Astrocyte (in vitro differentiated cells and primary cell): ENCODE results near the gene MTX1. TPM values are rescaled to one million over a fixed set of nuclear protein-coding genes. Genes with fewer than 3 reads are reported as not detected.
"Not testable (repeated sequence)": the region's sequence is repeated elsewhere in the genome, so short reads cannot be mapped to it uniquely, and the experiment has no call there.

Source experiments
- DNase-seq: peaks from one replicate; pipeline ENCODE4 v3.0.0-alpha.2; 2010; ENCODE audit warnings: low read depth
- FAIRE-seq: peaks from 2 replicates; lab custom pipeline; 2011; peaks lifted over from hg19 to GRCh38; lab: Jason Lieb, UNC
- H2AFZ ChIP-seq: 2 replicates; pipeline ENCODE4 v1.6.0; 2012; ENCODE audit warnings: low read depth, low read length, inconsistent platforms
- H3K27ac ChIP-seq: 2 replicates; pipeline ENCODE4 v1.5.1; 2011; ENCODE audit warnings: low read depth, low read length, inconsistent platforms
- H3K27me3 ChIP-seq: 2 replicates; pipeline ENCODE4 v1.6.0; 2011; ENCODE audit warnings: low read length, inconsistent platforms; ENCODE audit not compliant: insufficient read depth
- H3K36me3 ChIP-seq: 2 replicates; pipeline ENCODE4 v1.5.1; 2011; ENCODE audit warnings: low read length, inconsistent platforms; ENCODE audit not compliant: insufficient read depth
- H3K4me1 ChIP-seq: 2 replicates; pipeline ENCODE4 v1.5.1; 2011; ENCODE audit warnings: low read length, inconsistent platforms; ENCODE audit not compliant: insufficient read depth
- H3K4me2 ChIP-seq: 2 replicates; pipeline ENCODE4 v1.6.0; 2012; ENCODE audit warnings: low read length, inconsistent platforms
- H3K4me3 ChIP-seq: 2 replicates; pipeline ENCODE4 v1.5.1; 2011; ENCODE audit warnings: low read depth, mild to moderate bottlenecking, low read length, inconsistent platforms; ENCODE audit not compliant: insufficient read depth
- H3K79me2 ChIP-seq: 2 replicates; pipeline ENCODE4 v1.6.0; 2012; ENCODE audit warnings: mild to moderate bottlenecking, low read length, inconsistent platforms; ENCODE audit not compliant: insufficient read depth
- H3K9ac ChIP-seq: 2 replicates; pipeline ENCODE4 v1.6.0; 2012; ENCODE audit warnings: mild to moderate bottlenecking, low read length, inconsistent platforms
- H3K9me3 ChIP-seq: 2 replicates; pipeline ENCODE4 v1.5.1; 2012; ENCODE audit warnings: low read depth, mild to moderate bottlenecking, low read length, inconsistent platforms; ENCODE audit not compliant: insufficient read depth
- H4K20me1 ChIP-seq: 2 replicates; pipeline ENCODE4 v1.6.0; 2012; ENCODE audit warnings: low read length, inconsistent platforms; ENCODE audit not compliant: insufficient read depth
- H3K27ac Mint-ChIP-seq: one replicate; pipeline ENCODE4 v1.8.0; 2021; ENCODE audit warnings: mild to moderate bottlenecking, mixed read lengths; ENCODE audit not compliant: unreplicated experiment
- H3K27me3 Mint-ChIP-seq: one replicate; pipeline ENCODE4 v1.8.0; 2021; ENCODE audit warnings: low read depth, mixed read lengths; ENCODE audit not compliant: unreplicated experiment
- H3K36me3 Mint-ChIP-seq: one replicate; pipeline ENCODE4 v1.8.0; 2021; ENCODE audit warnings: low read depth, mixed read lengths; ENCODE audit not compliant: unreplicated experiment
- H3K4me1 Mint-ChIP-seq: one replicate; pipeline ENCODE4 v1.8.0; 2021; ENCODE audit warnings: low read depth, mixed read lengths; ENCODE audit not compliant: unreplicated experiment
- H3K4me3 Mint-ChIP-seq: one replicate; pipeline ENCODE4 v1.8.0; 2021; ENCODE audit warnings: mild to moderate bottlenecking, moderate library complexity, mixed read lengths; ENCODE audit not compliant: unreplicated experiment
- H3K9me3 Mint-ChIP-seq: one replicate; pipeline ENCODE4 v1.8.0; 2021; ENCODE audit warnings: mild to moderate bottlenecking, mixed read lengths; ENCODE audit not compliant: unreplicated experiment
- EZH2 ChIP-seq: IDR thresholded peaks from 2 replicates; pipeline ENCODE4 v1.6.1; 2012; ENCODE audit warnings: mild to moderate bottlenecking, low read length, inconsistent platforms; ENCODE audit not compliant: insufficient read depth
- total RNA-seq: library from RNA; stranded (reverse); gene quantifications from 2 replicates; pipeline ENCODE4 v1.2.1, GENCODE V29; 2021
- TF ChIP-seq, protein P1 (sequence below): IDR thresholded peaks from 2 replicates; pipeline ENCODE4 v1.5.1; 2011; ENCODE audit warnings: low read depth, mild to moderate bottlenecking, inconsistent platforms, low read length, moderate library complexity; ENCODE audit not compliant: insufficient read depth

The MTX1 gene
- total RNA-seq, 1 donor from 2014 or later = 41.8 TPM

- no peaks in the 10 kb centered on the region for H3K27me3 Mint-ChIP-seq
- Histone ChIP-seq H3K9ac (no peak overlapping the region), H3K27ac (no peak overlapping the region), H3K4me1 (peaks cover 25% of the 10 kb centered on the region), H3K27me3 (no peaks in the 10 kb centered on the region), H3K4me2 (no peak overlapping the region), H2AFZ (no peak overlapping the region), H3K36me3 (no peaks in the 10 kb centered on the region), H3K79me2 (peaks cover 19% of the 10 kb centered on the region), H3K4me3 (no peak overlapping the region), H4K20me1 (no peaks in the 10 kb centered on the region), H3K9me3 (no peaks in the 10 kb centered on the region)
- no peaks in the 10 kb centered on the region for H3K36me3 Mint-ChIP-seq
- H3K27ac Mint-ChIP-seq = peak overlapping the region; percentile 58
- DNase-seq = no peak
- TF ChIP-seq, protein P1, sequence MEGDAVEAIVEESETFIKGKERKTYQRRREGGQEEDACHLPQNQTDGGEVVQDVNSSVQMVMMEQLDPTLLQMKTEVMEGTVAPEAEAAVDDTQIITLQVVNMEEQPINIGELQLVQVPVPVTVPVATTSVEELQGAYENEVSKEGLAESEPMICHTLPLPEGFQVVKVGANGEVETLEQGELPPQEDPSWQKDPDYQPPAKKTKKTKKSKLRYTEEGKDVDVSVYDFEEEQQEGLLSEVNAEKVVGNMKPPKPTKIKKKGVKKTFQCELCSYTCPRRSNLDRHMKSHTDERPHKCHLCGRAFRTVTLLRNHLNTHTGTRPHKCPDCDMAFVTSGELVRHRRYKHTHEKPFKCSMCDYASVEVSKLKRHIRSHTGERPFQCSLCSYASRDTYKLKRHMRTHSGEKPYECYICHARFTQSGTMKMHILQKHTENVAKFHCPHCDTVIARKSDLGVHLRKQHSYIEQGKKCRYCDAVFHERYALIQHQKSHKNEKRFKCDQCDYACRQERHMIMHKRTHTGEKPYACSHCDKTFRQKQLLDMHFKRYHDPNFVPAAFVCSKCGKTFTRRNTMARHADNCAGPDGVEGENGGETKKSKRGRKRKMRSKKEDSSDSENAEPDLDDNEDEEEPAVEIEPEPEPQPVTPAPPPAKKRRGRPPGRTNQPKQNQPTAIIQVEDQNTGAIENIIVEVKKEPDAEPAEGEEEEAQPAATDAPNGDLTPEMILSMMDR = no peak
- TF ChIP-seq EZH2 = no peak
- H3K9me3 Mint-ChIP-seq = no peaks in the 10 kb centered on the region
- H3K4me1 Mint-ChIP-seq = peaks cover 23% of the 10 kb centered on the region
- H3K4me3 Mint-ChIP-seq = peak overlapping the region; percentile 50
- FAIRE-seq = no peak
These were observed 14.6 kb downstream of the MTX1 start for GRCh38 chr1:155223047-155223446.

GRCh38 chr1:155225404-155225759 lies 16.9 kb downstream of the MTX1 start:
- H3K27me3 ChIP-seq, FAIRE-seq, DNase-seq, H2AFZ ChIP-seq, H3K9me3 Mint-ChIP-seq, H3K36me3 Mint-ChIP-seq, H3K4me3 ChIP-seq, H4K20me1 ChIP-seq, H3K36me3 ChIP-seq, H3K9me3 ChIP-seq, H3K27me3 Mint-ChIP-seq: not testable (repeated sequence)
- peak overlapping the region; percentile 95 for H3K4me2 ChIP-seq
- Mint-ChIP-seq H3K4me3 (peak overlapping the region; percentile 89), H3K4me1 (peaks cover 26% of the 10 kb centered on the region), H3K27ac (peak overlapping the region; percentile 97)
- H3K4me1 ChIP-seq = peaks cover 25% of the 10 kb centered on the region
- peak overlapping the region; percentile 32 for H3K9ac ChIP-seq
- peak overlapping the region; percentile 60 for H3K27ac ChIP-seq
- H3K79me2 ChIP-seq = peaks cover 19% of the 10 kb centered on the region

DNA sequence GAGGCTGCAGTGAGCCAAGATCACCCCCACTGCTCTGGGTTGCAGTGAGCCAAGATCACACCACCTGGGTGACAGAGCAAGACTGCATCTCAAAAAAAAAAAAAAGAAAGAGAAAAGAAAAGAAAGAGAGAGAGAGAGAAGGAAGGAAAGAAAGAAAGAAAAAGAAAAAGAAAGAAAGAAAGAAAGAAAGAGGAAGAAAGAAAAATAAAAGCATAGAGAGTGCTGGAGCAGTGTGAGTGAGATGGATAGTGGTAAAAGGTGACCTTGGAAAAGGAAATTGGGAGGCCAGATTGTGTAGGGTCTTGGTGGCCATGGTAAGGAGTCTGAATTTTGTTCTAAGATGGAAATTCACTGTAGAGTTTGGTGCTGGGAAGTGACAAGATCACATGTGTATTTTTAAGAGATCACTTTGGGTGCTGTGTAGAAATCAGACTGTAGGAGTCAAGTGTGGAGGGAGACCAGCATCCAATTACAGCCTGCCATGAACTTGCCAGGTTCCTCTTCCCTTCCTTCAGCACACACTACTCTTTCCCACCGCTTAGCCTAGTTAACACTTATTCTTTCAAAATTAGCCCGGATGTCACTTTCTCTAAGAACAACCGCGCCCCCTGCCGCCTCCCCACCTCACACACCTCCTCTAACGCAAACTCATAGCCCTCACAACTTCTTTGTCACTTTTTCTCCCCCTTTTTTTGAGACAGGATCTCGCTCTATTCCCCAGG lies 17.9 kb downstream of the MTX1 start:
- Histone ChIP-seq H3K27ac (peak overlapping the region; percentile 84), H2AFZ (peak overlapping the region; percentile 62), H3K79me2 (peaks cover 19% of the 10 kb centered on the region), H4K20me1 (no peaks in the 10 kb centered on the region), H3K9me3 (no peaks in the 10 kb centered on the region), H3K36me3 (no peaks in the 10 kb centered on the region), H3K4me3 (peak overlapping the region; percentile 84), H3K4me1 (peaks cover 29% of the 10 kb centered on the region), H3K27me3 (no peaks in the 10 kb centered on the region), H3K4me2 (peak overlapping the region; percentile 95), H3K9ac (peak overlapping the region; percentile 92)
- no peaks in the 10 kb centered on the region for H3K27me3 Mint-ChIP-seq
- peaks cover 26% of the 10 kb centered on the region for H3K4me1 Mint-ChIP-seq
- FAIRE-seq (no peak), DNase-seq (peak; percentile 74)
- H3K27ac Mint-ChIP-seq = peak overlapping the region; percentile 97
- H3K4me3 Mint-ChIP-seq = peak overlapping the region; percentile 89
- no peak for TF ChIP-seq EZH2
- TF ChIP-seq, protein P1 = peak; percentile 32
- H3K9me3 Mint-ChIP-seq = peaks cover 4% of the 10 kb centered on the region
- H3K36me3 Mint-ChIP-seq = no peaks in the 10 kb centered on the region
